Heart left ventricle (tissue), 13 donors: ENCODE results near the gene GSTA1.
"Not testable (repeated sequence)": the region's sequence is repeated elsewhere in the genome, so short reads cannot be mapped to it uniquely, and the experiment has no call there.

Experiments
- CTCF ChIP-seq, 12 donors: fragments of 200-600 bp; sonication (generic) in 4 of 12; IDR thresholded peaks; one replicate each; pipeline versions ENCODE4 v1.5.0 to v1.8.0; 2018 to 2022; ENCODE audit warnings: antibody characterized with exemption in 12 of 12, mild to moderate bottlenecking in 5 of 12
- POLR2A ChIP-seq, 2 donors: fragments of 450-650 bp; IDR thresholded peaks; one replicate each; pipeline ENCODE4 v1.6.1; 2017; ENCODE audit warnings: antibody characterized with exemption in 2 of 2, mild to moderate bottlenecking in 2 of 2, moderate library complexity in 2 of 2
- donor health status: ischemic (EF 13 %, LVEDD 7.1; RV severe dilation, severe dysfunction).
- donor health status: DM: no; HTN: yes; CAD: no.
- donor health status: DM: no; HTN: no; CAD: no.
- donor health status: ischemic (EF 25% LVEDD 6.9; RV normal size, moderate dysfunction).
- donor health status: ischemic (EF 25% LVEDD 5.7; RV mildly dilated, moderate dysfunction).
- donor health status: ischemic (EF 35%, LVEDD 5.7; RV mildly dilated, moderate dysfunction).
- donor health status: nonischemic (EF 11% LVEDD 7.7; RV severe dilation, severe dysfunction).
- donor health status: DM: yes; HTN: yes; CAD: no.
- donor health status: PGD.
- donor health status: ischemic (EF 29% LVEDD 5.4; RV normal size, mild dysfunction).
- donor health status: nonischemic (EF 23%, LVEDD 6.1; RV moderate dilation, normal function).

GRCh38 chr6:52825900-52826459 lies 22.4 kb upstream of the GSTA1 start:
- not testable (repeated sequence) for TF ChIP-seq CTCF, POLR2A (IDR thresholded peaks at IDR 0.05)
